ENCODE measurements around the gene HTR3D.

DNA sequence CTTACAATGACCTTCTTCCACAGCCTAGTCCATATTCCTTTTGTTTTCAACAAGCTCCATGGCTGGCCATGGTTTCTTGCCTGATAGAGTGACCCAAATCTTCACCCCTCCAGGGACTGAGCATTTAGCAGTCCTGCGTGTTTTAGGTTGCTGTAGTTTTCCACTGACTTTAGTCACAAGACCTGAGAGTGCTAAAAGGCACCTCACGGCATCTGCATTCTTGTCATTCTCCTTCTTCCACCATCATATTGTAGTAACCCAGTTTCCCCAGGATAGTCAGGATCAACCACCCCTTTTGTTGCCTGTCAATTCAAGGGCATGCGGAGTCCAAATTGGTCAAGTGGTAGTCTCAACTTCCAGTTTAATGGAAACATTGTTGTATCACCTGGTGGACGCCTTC, 42.1 kb downstream of the HTR3D start:
- no peak for TF ChIP-seq POLR2A (IDR thresholded peaks at IDR 0.05)
- TF ChIP-seq, protein P1, sequence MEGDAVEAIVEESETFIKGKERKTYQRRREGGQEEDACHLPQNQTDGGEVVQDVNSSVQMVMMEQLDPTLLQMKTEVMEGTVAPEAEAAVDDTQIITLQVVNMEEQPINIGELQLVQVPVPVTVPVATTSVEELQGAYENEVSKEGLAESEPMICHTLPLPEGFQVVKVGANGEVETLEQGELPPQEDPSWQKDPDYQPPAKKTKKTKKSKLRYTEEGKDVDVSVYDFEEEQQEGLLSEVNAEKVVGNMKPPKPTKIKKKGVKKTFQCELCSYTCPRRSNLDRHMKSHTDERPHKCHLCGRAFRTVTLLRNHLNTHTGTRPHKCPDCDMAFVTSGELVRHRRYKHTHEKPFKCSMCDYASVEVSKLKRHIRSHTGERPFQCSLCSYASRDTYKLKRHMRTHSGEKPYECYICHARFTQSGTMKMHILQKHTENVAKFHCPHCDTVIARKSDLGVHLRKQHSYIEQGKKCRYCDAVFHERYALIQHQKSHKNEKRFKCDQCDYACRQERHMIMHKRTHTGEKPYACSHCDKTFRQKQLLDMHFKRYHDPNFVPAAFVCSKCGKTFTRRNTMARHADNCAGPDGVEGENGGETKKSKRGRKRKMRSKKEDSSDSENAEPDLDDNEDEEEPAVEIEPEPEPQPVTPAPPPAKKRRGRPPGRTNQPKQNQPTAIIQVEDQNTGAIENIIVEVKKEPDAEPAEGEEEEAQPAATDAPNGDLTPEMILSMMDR (IDR thresholded peaks at IDR 0.05): no peak
